OCI-LY7 (cell line): ENCODE data around the gene MYPN. TPM values are rescaled to one million over a fixed set of nuclear protein-coding genes. Genes with fewer than 3 reads are reported as not detected.
"Not testable (repeated sequence)": the region's sequence is repeated elsewhere in the genome, so short reads cannot be mapped to it uniquely, and the experiment has no call there.

Experiments used
- BruUV-seq: library from RNA; stranded (reverse); fragments of 400-500 nt; replicated peaks from 2 replicates; lab custom pipeline; 2021; lab: Mats Ljungman, UMichigan
- CTCF ChIA-PET: fragments of 300-600 bp; sonication (Branson Sonifier 250); formaldehyde crosslinking; loops from one replicate; lab custom pipeline; 2022; ENCODE audit warnings: antibody characterized with exemption; ENCODE audit not compliant: unreplicated experiment; lab: Charles Lee
- POLR2A ChIA-PET: fragments of 300-600 bp; sonication (Branson Sonifier 250); formaldehyde crosslinking; loops from one replicate; lab custom pipeline; 2022; ENCODE audit warnings: antibody characterized with exemption; lab: Charles Lee
- DNase-seq: peaks from one replicate; pipeline ENCODE4 v3.0.0-alpha.2; 2015; ENCODE audit warnings: low spot score
- H2AFZ ChIP-seq: fragments of 200-600 bp; sonication (generic), shearing (Covaris generic); 2 replicates; pipeline ENCODE4 v1.6.1; 2014; ENCODE audit warnings: mild to moderate bottlenecking, antibody characterized with exemption, low read length, moderate library complexity
- H3K27ac ChIP-seq: fragments of 200-600 bp; sonication (generic); 2 replicates; pipeline ENCODE4 v1.5.1; 2014; ENCODE audit warnings: mixed run types, low read depth, mild to moderate bottlenecking, moderate library complexity, low read length, inconsistent platforms; ENCODE audit not compliant: poor library complexity, severe bottlenecking
- H3K36me3 ChIP-seq: fragments of 200-600 bp; sonication (generic); 2 replicates; pipeline ENCODE4 v1.6.1; 2014; ENCODE audit warnings: mild to moderate bottlenecking, antibody characterized with exemption, low read length, moderate library complexity, mixed read lengths; ENCODE audit not compliant: insufficient read depth
- H3K4me1 ChIP-seq: fragments of 200-600 bp; sonication (generic); 2 replicates; pipeline ENCODE4 v1.5.1; 2014; ENCODE audit warnings: mild to moderate bottlenecking, low read length; ENCODE audit not compliant: insufficient read depth, poor library complexity, severe bottlenecking
- H3K4me2 ChIP-seq: fragments of 200-600 bp; sonication (generic); 2 replicates; pipeline ENCODE4 v1.6.1; 2014; ENCODE audit warnings: mild to moderate bottlenecking, low read length
- H3K4me3 ChIP-seq: fragments of 200-600 bp; sonication (generic); 2 replicates; pipeline ENCODE4 v1.5.1; 2014; ENCODE audit warnings: mild to moderate bottlenecking, low read depth, low read length; ENCODE audit not compliant: poor library complexity, severe bottlenecking
- H3K79me2 ChIP-seq: fragments of 200-600 bp; sonication (generic); 2 replicates; pipeline ENCODE4 v1.6.1; 2016; ENCODE audit warnings: low read depth, mild to moderate bottlenecking, low read length, moderate library complexity, mixed read lengths; ENCODE audit not compliant: insufficient read depth
- H3K9me2 ChIP-seq: fragments of 200-600 bp; sonication (generic); 2 replicates; pipeline ENCODE4 v1.6.1; 2016; ENCODE audit warnings: mild to moderate bottlenecking, low read length, mixed read lengths; ENCODE audit not compliant: insufficient read depth
- H3K9me3 ChIP-seq: fragments of 200-600 bp; sonication (generic); 2 replicates; pipeline ENCODE4 v1.6.1; 2014; ENCODE audit warnings: mild to moderate bottlenecking, mixed run types, low read length, mixed read lengths
- H4K20me1 ChIP-seq: fragments of 200-600 bp; sonication (generic); 2 replicates; pipeline ENCODE4 v1.6.1; 2014; ENCODE audit warnings: mild to moderate bottlenecking, antibody characterized with exemption, low read length, moderate library complexity, mixed read lengths; ENCODE audit not compliant: insufficient read depth
- EZH2phosphoT487 ChIP-seq: fragments of 200-600 bp; sonication (generic); IDR thresholded peaks from 2 replicates; pipeline ENCODE4 v1.6.1; 2018; ENCODE audit warnings: low read depth, borderline replicate concordance, mild to moderate bottlenecking, mixed run types, antibody characterized with exemption, low read length, moderate library complexity, mixed read lengths
- intact Hi-C: fragments of 100-400 bp; cut with micrococcal nuclease; formaldehyde crosslinking; loops from one replicate; pipeline ENCODE4 v1.10.0; 2022; ENCODE audit not compliant: unreplicated experiment
- total RNA-seq, 2 experiments: library from RNA; depleted of rRNA in 1 of 2; stranded (reverse); fragments of >200 nt in 1 of 2; shearing (Covaris generic) in 1 of 2; gene quantifications; 2 replicates each; pipeline ENCODE4 v1.2.3, GENCODE V29; 2014 to 2022
- TF ChIP-seq, protein P1 (sequence below): fragments of 200-600 bp; sonication (generic); conservative IDR thresholded peaks from 2 replicates; pipeline ENCODE4 v1.5.1; 2014; ENCODE audit warnings: mild to moderate bottlenecking, antibody characterized with exemption, low read length, moderate library complexity, mixed read lengths

Gene MYPN
- total RNA-seq, 2 experiments from 2014 or later: 0.06 TPM; not detected in 1

DNA sequence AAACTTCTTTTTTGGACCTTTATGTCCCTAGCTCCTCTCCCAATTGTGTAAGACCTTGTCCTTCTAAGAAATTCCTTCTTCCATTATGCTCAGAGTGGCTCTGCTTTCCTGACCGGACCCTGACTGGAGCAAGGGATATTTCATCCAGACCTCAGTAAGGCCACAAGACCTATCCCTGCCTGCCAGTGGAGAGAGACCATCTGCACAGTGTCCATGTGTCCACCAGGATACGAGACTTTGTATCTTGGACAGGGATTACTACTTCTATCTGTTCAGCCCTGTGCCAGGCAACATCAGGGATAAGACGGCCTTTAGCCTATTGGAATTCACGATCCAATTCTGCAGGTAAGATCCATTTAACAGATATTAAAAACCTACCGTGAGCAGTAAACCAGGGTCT lies 129.8 kb downstream of the MYPN start:
- DNase-seq: no peak
- intact Hi-C loops: no loop called here
- Histone ChIP-seq H3K4me2 (no peak overlapping the region), H3K9me2 (no peaks in the 10 kb centered on the region), H3K27ac (no peak overlapping the region), H4K20me1 (no peaks in the 10 kb centered on the region), H3K4me1 (no peaks in the 10 kb centered on the region), H3K36me3 (no peaks in the 10 kb centered on the region), H3K79me2 (no peaks in the 10 kb centered on the region), H3K9me3 (no peaks in the 10 kb centered on the region), H3K4me3 (no peak overlapping the region), H2AFZ (no peak overlapping the region)
- ChIA-PET CTCF (no interaction called here), POLR2A (no interaction called here)
- TF ChIP-seq, protein P1, sequence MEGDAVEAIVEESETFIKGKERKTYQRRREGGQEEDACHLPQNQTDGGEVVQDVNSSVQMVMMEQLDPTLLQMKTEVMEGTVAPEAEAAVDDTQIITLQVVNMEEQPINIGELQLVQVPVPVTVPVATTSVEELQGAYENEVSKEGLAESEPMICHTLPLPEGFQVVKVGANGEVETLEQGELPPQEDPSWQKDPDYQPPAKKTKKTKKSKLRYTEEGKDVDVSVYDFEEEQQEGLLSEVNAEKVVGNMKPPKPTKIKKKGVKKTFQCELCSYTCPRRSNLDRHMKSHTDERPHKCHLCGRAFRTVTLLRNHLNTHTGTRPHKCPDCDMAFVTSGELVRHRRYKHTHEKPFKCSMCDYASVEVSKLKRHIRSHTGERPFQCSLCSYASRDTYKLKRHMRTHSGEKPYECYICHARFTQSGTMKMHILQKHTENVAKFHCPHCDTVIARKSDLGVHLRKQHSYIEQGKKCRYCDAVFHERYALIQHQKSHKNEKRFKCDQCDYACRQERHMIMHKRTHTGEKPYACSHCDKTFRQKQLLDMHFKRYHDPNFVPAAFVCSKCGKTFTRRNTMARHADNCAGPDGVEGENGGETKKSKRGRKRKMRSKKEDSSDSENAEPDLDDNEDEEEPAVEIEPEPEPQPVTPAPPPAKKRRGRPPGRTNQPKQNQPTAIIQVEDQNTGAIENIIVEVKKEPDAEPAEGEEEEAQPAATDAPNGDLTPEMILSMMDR: no peak
- TF ChIP-seq EZH2phosphoT487: no peak
- BruUV-seq: no TSS peak

DNA sequence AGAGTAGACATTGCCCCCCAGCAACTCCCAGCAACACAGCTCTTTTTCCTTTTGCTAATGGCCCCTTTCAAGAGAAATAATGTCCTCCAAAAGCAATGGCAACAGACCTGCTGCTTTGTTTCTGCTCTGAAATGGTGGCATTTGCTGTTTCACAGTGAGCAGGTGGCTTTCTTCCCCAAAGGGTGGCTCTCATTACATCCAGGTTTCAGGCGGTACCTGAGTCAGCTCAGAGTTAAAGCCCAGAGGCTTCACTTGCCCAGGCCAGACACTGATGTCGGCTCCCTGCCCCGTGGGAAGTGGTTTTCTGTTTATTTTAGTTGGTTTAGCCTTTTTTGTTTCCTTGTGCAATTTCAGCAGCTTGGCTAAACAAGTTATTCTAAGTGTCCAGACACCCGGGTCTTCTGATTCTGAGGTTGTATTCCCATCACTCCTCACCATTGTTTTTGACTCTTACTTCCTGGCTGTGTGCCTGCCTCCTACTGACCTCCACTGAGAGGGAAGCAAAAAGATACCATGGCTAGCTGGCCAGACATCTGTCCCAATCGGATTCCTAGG lies 130.4 kb downstream of the MYPN start:
- DNase-seq: no peak
- Histone ChIP-seq H3K27ac (no peak overlapping the region), H3K4me3 (no peak overlapping the region), H3K4me1 (no peaks in the 10 kb centered on the region), H3K36me3 (no peaks in the 10 kb centered on the region), H3K9me3 (no peaks in the 10 kb centered on the region), H3K9me2 (no peaks in the 10 kb centered on the region), H4K20me1 (no peaks in the 10 kb centered on the region), H3K4me2 (no peak overlapping the region), H3K79me2 (no peaks in the 10 kb centered on the region), H2AFZ (no peak overlapping the region)
- CTCF ChIA-PET: no interaction called here
- TF ChIP-seq, protein P1: no peak
- no peak for TF ChIP-seq EZH2phosphoT487
- intact Hi-C loops: no loop called here
- POLR2A ChIA-PET: interaction anchor here (1.0 to 1.1 kb wide), 2 partner anchors 13 to 30 kb away, joined by 3 to 7 read pairs; no protein-coding TSS in a partner anchor
- no TSS peak for BruUV-seq

DNA sequence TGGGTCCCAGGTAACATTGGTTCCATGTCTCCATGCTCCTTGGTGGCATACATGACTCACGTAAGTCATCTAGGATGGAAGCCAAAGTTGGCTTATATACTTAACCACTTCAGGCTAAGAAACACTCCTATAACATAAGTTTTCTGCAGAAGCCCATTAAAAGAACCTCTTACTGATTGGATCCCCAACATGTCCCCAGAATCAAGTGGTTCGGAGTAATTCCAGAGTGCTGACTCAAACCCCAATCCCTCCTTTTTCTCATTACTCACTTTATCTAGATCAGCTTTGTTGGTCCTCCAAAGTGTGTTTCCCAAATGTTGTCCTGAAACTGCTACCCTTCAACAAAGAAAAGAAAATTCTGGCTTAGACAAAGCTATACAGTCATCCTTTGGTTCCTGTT lies 132.8 kb downstream of the MYPN start:
- no peak overlapping the region for H3K4me3 ChIP-seq
- no peak overlapping the region for H2AFZ ChIP-seq
- ChIA-PET POLR2A (interaction anchor here (0.7 kb wide), 1 partner anchor 22 kb away, joined by 3 read pairs; no protein-coding TSS in a partner anchor), CTCF (no interaction called here)
- H3K27ac ChIP-seq: no peak overlapping the region
- no peak for TF ChIP-seq EZH2phosphoT487
- DNase-seq: no peak
- H4K20me1 ChIP-seq: no peaks in the 10 kb centered on the region
- intact Hi-C loops: no loop called here
- no peaks in the 10 kb centered on the region for H3K4me1 ChIP-seq
- no TSS peak for BruUV-seq
- H3K36me3 ChIP-seq: no peaks in the 10 kb centered on the region
- no peaks in the 10 kb centered on the region for H3K9me3 ChIP-seq
- H3K79me2 ChIP-seq: no peaks in the 10 kb centered on the region
- H3K9me2 ChIP-seq: no peaks in the 10 kb centered on the region
- no peak overlapping the region for H3K4me2 ChIP-seq

GRCh38 chr10:68246397-68246796 lies 137.1 kb downstream of the MYPN start:
- H3K79me2 ChIP-seq, H3K9me3 ChIP-seq, H4K20me1 ChIP-seq, CTCF ChIA-PET, H2AFZ ChIP-seq, H3K9me2 ChIP-seq, H3K36me3 ChIP-seq, DNase-seq, H3K4me2 ChIP-seq, H3K27ac ChIP-seq, BruUV-seq, H3K4me1 ChIP-seq, intact Hi-C loops, H3K4me3 ChIP-seq: not testable (repeated sequence)
- POLR2A ChIA-PET: interaction anchor here (1.1 kb wide), 1 partner anchor 9 kb away, joined by 3 read pairs; no protein-coding TSS in a partner anchor
